ENCODE measurements around the gene ATP5MG.

ATP5MG gene

GRCh38 chr11:118442908-118443589 lies 41.6 kb downstream of the ATP5MG start:
- no peak for FAIRE-seq

DNA sequence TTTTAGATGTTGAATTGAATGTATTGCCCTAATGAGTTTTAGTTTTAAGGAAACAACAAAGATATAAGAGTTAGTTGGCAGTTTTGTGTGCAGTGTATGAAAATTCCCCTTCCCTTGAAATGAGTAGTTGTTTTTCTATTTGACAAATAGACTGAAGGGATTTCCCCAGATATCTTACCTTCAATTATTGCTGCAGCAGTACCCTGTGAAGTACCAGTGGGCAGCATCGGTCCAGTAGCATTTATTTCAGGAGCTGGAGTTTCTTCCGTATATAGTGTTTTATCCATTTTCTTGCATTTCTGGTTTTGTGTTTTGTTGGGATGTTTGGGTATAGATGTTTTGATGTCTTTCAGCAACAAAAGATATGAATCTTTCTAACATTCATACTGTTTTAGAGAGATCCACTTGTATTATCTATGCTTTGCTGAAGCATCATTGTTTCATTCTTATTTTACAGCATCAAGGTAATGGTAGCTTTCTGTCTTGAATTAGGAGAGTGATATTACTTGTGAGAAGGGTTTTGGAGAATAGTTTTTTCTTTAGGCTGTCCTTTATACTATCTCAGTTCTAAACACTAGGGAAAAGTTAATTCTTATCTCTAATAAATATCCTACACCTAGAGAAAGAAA lies 42.3 kb downstream of the ATP5MG start:
- FAIRE-seq: no peak

- no peak for FAIRE-seq
Observed at GRCh38 chr11:118447423-118447822, 46.0 kb downstream of the ATP5MG start.

GRCh38 chr11:118448294-118448693 lies 46.9 kb downstream of the ATP5MG start:
- no peak for FAIRE-seq

GRCh38 chr11:118449316-118449918 lies 48.0 kb downstream of the ATP5MG start:
- no peak for FAIRE-seq

DNA sequence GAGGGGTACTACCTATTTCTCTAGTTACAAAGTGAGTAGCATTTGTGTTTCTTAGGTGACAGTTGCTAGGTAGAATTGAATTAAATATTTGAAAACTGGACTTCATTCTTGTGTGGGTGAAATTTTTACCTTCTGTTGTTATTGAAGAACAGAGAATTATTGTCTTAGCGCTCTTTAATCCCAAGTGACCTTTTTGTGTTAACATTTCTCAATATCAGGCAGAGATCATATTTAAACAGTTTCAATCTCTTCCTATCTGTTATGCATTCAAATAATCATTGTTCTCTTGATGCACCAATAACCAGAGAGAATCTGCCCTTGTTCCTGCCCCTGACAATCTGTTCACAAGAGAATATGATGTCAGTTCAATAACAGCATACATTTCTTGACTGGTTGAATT lies 49.0 kb downstream of the ATP5MG start:
- no peak for FAIRE-seq
